LHCN-M2 (cell line): ENCODE measurements around the gene GABRA5. TPM values are rescaled to one million over a fixed set of nuclear protein-coding genes. Genes with fewer than 3 reads are reported as not detected.
"Not testable (repeated sequence)": the region's sequence is repeated elsewhere in the genome, so short reads cannot be mapped to it uniquely, and the experiment has no call there.

ENCODE experiments used
- DNase-seq: peaks from one replicate; pipeline ENCODE4 v3.0.0-alpha.2; 2012; ENCODE audit warnings: low read depth
- polyA plus RNA-seq: library from polyadenylated mRNA; unstranded; fragments of >200 nt; gene quantifications from one replicate; pipeline ENCODE4 v1.2.1, GENCODE V29; 2012; ENCODE audit warnings: missing spikeins
- total RNA-seq: library from RNA; depleted of rRNA; stranded (reverse); fragments of >200 nt; gene quantifications from 2 replicates; pipeline ENCODE4 v1.2.3, GENCODE V29; 2014; rRNA removed

GABRA5 gene
- total RNA-seq, result not detected in 2 replicates
- not detected for polyA plus RNA-seq

DNA sequence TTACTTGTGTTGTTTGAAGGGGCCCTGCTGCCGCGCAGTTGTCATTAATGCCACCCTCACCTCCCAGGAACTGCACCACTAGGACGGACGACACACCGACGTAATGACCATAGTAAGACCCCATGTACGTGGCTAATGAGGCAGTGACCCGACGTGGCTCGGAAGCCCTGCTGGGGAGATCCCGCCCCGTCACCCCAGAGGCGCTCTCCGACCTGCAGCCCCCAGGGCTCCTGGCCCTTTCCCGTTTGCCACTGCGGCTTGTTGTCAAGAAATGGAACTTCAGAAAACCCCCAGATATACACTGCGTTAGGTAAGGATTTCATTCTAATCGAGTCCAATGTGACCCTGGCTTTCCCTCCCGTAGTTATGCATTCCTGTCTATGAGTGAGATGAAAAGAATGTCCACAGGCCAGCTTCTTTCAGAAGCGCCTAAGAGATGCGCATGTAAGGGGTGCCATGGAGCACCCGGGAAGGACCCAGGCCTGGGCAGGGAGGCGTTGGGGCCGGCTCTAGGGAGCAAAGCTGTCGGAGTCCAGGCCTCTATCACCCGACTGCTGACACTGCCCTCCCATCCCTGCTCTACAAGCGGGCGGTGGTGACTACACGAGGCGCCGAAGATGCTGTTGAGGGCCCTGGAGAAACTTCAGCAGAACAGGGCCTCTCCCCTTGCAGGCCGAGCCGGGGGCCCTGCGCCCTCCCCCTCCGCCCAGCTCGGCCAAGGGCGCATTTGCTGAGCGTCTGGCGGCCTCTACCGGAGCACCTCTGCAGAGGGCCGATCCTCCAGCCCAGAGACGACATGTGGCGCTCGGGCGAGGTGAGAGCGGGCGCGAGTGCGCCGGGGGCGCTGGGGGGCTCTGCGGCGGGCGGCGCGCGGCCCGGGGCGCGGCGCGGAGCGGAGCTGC is at the start of gene GABRA5:
GABRA5 (plus strand) TSS at position 765 of the 902 bp plus-strand sequence. CDS start 2,187 bp downstream, outside the sequence.
- DNase-seq, result no peak

GRCh38 chr15:26831191-26831590 is 35.7 kb upstream of the GABRA5 start:
- DNase-seq, result not testable (repeated sequence)

DNA sequence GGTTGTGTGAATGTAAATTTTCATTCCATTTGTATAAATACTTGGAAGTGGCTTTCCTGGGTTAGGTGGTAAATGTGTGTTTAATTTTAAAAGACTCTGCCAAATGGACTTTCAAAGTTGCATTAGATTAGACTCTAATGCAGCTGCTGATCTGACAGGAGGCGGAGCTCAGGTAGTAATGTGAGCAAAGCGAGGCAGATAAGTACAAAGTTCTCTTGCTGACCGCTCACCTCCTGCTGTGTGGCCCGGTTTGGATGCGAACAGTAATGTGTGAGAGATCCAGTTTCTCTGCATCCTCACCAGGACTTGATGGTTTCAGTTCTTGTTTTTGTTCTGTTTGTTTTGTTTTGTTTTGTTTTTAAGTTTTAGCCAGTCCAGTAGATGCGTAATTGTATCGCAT is 34.9 kb upstream of the GABRA5 start:
- no peak for DNase-seq

DNA sequence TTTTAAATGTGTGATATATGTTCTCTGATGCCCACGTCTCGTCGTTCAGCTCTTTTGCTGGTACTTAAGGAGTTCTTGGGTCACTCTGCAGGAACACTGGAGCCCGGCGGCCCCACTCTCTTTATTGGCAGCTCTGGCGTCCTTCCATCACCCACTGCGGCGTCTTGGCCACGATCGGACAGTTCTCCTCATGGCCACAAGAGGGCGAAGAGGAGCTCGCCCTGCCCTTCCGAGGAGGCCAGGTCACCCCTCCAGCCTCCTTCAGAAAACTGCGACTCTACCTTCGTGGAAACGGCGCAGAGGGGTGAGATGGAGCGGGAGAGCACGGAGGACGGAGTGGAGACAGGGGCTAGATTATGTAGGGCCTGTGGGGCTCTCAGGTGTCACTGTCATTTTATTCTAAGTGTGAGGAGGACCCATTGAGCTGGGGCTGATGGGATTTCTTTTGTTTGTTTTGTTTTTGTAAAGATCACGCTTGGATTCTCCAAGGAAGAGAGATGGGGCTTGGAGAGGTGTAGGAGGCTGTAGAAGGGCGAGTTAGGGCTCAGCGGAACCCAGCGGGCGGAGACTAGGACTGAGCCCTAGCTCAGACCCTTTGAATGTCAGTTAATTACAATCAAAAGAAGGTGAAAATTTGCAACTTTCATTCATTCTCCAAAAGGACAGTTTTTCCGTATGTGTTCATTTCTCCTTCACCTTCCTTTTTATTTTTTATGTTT is 28.0 kb upstream of the GABRA5 start:
- DNase-seq, result no peak

GRCh38 chr15:26841514-26841913 is 25.3 kb upstream of the GABRA5 start:
- DNase-seq, result no peak

DNA sequence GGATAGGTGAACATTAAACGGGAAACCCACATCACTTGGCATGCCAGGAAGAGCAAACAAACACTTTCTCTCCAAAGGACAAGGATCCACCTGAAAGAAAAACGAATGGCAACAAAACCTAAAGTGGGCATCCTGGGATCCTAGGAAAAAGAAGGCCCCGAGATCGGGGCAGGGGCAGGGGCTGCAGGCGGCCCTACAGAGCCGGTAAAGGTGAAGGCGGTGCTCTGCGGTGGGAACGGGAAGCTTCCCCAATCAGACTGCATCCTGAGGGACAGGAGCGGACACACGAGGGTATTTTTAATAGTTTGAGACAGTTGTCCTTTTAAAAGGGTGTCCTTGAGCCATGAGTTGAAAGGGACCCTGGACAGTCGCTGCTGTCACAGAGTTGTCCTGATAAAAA is 24.9 kb upstream of the GABRA5 start:
- no peak for DNase-seq

GRCh38 chr15:26842391-26842790 is 24.5 kb upstream of the GABRA5 start:
- no peak for DNase-seq

DNA sequence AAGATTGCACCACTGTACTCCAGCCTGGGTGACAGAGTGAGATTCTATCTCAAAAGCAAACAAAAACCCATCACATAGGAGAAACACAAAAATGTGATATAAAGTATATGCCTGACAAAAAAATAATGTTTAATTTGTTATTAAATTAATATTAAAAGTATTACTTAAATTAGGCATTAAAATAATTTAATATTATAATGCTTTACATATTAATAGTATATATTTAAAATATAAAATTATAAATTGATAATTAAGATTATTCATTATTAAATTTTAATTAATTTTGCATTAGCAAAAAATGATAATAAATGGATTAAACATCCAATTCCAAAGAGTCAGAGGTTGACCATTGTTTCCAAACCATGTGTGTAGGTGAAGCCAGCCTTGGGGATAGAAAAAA is 22.0 kb upstream of the GABRA5 start:
- DNase-seq, result no peak

DNA sequence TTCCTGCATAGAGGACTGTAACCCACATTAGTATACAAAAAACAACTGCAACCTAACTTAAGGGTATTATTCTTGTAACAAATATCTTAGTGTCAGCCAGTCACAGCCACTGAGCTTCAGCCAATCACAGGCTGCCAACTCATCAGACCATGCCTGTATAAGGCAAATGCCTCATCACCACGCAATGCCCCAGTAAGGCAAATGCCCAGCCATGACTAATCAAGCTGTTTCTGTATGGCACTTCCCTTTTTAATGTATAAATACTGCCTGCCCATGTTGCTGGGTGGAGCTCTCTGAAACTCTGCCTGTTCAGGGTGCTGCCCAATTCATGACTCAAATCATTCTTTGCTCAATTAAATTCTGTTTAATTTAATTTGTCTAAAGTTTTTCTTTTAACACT is 18.4 kb upstream of the GABRA5 start:
- no peak for DNase-seq

DNA sequence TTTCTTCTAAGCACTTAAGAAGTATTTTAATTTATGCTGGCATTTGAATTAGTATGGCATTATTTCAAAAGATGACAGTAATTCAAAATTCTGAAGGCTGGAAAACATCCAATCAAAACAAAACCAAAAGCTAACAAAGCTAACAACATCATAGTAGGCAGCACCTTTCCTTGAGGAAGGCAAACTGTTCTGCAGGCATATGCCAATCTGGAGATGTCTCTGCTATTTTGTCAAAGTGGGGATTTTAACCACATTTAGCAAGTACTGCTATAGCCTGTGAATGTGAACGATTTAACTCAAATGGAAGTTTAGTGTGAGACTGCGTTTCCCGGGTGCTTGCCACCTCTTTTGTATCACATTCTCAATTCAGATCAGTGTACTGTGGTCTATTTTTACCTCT is 16.7 kb upstream of the GABRA5 start:
- DNase-seq, result no peak

- no peak for DNase-seq
Observed at GRCh38 chr15:26852980-26853379, 13.9 kb upstream of the GABRA5 start.

DNA sequence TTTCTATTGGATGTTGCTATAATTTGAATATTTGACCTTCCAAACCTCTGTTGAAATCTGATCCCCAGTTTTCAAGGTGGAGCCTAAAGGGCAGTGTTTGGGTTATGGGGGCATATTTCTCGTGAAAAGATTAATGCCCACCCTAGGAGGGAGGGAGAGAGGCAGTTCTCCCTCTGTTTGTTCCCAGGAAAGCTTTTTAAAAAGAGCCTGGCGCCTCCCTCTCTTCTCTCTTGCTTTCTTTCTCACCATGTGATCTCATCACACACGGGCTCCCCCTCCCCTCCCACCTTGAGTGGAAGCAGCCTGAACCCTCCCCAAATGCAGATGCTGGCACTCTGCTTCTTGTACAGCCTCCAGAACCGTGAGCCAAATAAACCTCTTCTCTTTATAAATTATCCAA is 12.4 kb upstream of the GABRA5 start:
- no peak for DNase-seq

DNA sequence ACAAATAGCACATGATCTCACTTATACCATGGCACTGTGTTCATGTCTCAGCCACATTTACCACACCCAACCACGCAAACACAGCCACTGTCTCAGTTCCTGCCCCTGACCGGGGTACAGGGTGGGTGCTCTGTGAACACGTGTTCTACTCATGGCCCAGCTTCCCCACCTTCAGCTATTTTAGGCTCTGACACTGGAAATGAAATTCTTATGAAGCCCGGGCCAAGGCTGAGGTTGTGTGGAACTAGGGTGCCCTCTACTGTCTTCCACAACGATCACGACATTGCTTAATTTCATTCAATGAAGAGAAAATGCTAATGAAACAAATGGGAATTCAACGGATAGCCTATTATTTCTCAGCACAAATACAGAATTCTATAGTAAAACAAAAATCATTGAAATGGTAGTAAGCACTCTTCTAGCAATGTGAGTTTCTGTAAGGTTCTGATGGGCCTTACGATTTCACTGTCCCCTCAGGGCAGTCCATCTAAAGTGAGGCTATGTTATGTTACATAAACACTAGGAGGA is 2.1 kb upstream of the GABRA5 start:
- DNase-seq, result peak; percentile 0

DNA sequence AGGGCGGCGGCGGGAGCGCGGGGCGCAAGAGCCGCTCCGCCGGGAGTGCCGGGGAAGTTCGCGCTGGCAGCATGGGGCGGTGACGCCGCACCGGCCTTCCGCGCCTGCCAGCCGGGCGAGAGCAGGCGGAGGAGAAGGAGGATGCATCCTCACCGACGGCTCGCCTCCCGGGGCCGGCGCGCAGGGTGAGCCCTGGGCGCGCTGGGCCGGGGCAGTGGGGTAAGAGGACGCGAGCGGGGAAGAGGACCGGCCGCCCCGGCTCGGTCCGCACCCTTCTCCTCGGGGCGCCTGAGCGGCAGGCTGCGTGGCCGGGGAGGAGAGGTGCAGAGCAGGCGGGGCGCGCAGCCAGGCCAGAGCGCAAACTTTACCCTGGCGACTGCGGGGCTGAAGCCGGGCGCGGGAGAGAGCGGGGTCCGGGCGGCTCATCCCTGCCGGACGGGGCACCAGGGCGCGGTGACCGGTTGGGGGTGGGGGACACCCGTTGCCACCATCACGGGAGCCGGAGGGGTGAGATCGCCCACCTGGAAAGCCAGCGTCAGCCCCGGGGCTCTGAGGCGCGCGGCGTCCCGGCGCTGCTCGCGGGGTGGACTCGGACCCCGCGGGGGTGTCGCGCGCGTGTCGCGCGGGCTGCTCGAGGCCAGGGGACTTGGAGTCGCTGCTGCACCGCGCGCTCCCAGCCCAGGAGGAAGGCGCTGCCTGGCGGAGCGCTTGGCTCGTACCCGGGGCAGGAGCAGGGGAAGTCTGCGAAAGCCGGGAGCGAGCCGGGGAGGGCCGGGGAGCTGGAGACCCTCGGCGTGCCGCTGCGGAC is 542 bp downstream of the GABRA5 start:
- DNase-seq, result no peak

GRCh38 chr15:26868029-26868685 is 1.3 kb downstream of the GABRA5 start:
- no peak for DNase-seq

GRCh38 chr15:26869628-26870027 is 2.8 kb downstream of the GABRA5 start:
- no peak for DNase-seq

GRCh38 chr15:26870346-26870745 is 3.5 kb downstream of the GABRA5 start:
- DNase-seq, result no peak

GRCh38 chr15:26872206-26872605 is 5.3 kb downstream of the GABRA5 start:
- no peak for DNase-seq

GRCh38 chr15:26873846-26874245 is 7.0 kb downstream of the GABRA5 start:
- no peak for DNase-seq

DNA sequence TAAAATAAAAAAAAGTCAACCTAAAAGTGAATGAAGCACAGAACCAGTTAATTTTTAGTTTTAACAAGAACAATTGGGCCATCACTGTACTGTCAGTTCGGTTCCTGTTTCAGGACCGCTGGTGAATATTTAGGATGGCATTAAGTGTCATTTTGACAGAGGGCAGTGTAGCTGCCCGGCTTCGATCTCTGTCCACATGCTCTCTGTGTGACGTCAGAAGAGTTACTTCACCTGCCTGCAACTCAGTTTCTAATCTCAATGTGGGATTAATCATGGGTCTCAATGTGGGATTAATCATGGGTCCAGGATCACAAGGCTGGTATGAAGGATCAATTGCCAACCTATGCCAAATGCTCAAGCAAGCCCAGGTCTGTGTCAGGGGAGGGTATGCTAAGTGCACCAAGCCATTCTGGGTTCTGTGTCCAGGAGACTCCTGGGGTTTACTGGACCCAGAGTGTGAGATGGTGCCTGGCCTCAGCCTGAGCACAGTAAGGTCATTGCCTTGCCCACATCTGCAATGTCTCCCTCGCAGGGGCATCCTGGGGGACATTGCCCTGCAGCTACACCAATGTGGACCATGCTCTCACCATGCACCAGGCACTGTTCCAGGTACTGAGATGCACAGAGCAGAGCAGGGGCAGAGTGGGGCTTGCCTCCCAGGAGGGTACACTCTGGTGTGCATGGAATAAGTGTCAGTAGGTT is 8.1 kb downstream of the GABRA5 start:
- no peak for DNase-seq

DNA sequence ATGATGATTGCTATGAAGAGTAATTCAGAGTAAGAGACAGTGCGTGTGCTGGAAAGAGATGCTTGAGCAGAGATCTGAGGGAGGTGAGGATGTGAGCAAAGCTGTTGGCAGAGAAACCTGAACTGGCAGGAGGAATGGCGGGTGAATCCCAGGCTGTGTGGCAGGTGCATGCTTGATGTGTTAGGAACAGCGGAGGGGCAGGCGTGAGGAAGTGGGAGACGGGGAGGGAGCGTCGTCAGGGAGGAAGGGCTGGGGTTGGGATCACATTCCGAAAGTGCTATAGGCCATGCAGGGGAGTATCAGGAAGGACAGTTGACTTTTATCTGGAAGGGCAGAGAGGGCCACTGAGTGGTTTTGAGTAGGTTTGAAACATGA is 8.6 kb downstream of the GABRA5 start:
- no peak for DNase-seq
